ENCODE data around the gene UQCC2.

UQCC2 gene

DNA sequence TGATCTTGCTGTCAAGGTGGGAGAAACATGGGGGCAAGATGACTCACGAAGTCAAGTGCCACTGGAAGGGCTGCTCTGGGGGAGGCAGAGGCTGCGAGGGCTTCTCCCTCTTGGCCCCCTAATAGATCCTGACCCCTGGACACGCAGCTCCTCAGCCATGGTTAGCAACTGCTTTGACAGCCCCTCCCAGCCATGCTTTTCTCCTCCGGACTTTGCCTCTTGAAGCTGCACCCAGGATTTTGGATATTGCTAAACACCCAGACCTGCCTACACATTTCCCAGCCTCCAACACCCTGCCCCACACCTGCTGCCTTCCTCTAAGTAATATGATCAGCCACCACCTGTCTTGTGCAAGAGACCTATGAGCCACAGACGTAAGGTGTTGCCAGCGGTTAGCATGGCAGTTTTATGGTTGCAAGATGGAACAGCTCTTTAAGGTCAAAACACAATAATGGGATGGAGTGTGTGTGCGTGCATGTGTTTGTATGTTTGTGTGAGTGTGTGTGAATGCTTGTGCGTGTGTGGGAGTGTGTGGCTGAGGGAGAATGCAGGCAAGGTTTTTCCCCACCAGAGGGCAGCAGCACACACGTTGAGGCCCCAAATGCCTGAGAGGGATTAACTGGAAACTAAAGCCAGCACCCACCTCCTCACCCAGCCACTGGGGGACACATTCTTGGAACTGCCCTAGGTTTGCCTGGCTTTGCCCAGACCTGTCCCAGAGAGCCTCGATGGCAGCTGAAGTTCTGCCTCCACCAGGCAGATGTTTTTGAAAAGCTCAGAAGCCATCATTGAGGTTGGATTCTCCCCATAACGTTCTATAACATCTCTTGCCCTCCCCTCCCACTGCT, 32.7 kb upstream of the UQCC2 start:
- DNase-seq = peak; percentile 91

- DNase-seq = no peak
Observed at GRCh38 chr6:33742837-33743236, 31.3 kb upstream of the UQCC2 start.

DNA sequence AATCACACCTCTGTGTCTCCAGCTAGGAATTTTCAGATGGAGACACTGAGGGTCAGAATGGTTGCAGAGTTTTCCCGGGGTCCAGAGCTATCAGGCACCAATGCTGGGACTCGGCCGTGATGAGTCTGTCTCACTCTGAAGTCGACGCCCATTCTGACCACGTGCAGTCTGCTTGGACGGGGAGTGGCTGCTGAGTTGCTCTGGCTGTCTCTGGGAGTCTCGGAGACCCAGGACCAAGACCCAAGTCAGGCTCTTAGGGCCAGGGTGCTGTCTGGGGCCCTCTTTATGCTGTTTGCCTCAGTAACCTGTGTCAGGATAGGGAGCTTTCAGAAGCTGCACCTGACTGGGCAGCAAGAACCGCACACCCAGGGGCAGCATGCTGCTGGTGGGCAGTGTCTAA, 30.6 kb upstream of the UQCC2 start:
- DNase-seq = no peak

DNA sequence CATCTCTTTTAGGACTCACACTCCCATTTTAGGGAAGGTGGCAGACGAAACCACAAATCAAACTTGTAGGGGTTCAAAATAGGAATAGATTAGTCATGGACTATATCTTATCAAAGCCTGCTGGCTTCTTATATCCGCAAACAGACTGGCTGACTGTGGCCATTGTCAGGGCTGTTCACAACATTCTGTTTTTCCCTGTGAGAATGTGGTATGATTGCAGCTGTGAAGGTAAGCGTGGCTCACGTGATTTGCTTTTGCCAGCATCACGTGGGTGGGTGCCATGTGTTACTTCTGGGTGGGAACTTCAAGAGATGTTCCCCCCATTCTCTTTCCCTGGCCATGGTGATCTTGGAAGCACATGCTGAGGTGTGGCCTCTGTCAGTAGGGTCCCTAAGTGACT, 29.3 kb upstream of the UQCC2 start:
- no peak for DNase-seq

DNA sequence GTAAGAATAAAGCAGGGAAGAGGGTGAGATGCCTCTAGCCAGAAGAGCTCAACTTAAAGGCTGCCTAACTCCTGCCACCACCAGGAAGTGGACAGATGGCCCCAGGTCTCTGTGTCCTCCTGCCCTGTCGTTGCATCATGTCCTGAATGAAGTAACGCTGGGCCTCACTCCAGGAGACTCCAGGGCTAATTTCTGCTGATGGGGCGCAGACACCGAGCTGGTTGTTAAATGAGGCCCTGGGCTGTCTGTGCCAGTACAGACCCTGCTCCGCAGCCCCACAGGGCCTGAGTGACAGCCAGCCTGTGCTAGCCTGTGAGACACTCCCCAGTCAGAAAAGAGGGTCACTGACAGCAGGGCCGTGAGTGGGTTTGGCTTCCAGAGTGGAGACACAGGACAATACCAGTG, 28.7 kb upstream of the UQCC2 start:
- DNase-seq = no peak

GRCh38 chr6:33739571-33739970, 28.1 kb upstream of the UQCC2 start:
- DNase-seq = no peak

DNA sequence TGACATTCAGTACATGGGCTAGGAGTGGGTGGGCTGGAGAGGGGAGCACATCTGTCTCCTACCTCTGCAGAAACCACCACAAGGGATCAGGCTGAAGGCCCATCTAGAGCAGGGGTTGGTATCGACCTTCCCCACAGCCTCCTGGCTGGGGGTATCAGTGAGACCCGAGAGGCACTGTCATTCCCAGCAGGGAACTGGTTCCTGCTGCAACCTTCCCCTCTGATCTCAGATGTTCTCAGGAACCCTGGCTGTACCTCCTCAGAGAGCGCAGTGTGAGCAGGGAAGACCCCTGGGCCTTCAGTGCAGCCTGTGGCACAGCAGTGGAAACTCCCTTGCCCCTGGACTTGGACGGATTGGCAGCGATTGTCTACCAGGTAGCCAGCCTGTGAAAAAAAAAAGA, 27.4 kb upstream of the UQCC2 start:
- no peak for DNase-seq

DNA sequence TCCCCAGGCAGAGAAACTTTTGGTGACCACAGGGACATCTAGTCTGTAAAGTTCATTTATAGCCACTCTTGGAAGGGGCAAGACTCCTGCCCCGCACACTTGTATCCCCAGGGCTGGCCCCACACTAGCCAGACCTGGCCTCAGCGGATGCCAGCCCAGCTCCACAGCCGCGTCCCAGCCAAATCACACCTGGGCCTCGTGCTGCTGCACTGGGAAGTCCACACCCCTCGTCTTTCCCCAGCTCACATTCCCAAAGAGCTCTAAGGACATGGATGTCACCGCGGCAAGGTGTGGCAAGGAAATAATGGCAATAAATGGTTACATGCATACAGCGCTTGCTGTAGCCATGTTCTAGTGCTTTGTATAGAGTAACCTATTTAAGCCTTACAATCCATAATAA, 26.7 kb upstream of the UQCC2 start:
- DNase-seq = no peak

DNA sequence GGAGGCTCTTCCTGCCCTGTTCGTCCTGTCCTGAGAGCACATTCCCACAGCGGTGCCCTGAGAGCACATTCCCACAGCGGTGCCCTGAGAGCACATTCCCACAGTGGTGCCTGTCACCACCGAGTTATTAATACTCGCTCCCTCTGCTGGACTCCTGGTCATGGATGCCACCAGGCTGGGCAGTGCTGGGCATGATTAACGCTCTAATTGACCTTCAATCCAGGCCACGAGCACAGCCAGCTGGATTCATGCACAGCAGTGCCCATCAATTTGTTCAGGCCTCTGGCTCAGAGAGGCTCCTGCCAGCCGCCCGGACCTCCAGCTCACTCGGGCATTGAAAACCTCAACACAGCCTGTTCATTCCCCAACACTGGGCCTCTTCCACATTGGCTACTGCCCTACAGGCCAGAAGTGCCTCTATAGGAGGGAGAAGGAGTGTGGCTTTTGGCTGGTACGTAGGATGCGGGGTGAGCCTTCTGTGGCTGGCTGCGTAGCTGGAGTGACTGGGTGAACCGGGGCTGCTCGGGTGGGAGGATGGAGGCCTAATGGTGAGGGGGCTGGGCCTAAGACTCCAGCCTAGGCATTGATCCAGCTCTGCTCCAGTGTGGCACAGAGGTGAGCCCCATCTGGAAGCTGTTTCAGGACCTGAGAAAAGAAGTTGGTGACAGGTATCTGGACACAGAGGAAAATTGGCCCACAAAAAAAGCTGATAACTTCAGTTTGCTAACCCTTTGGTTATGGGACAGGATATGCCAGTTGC, 25.9 kb upstream of the UQCC2 start:
- no peak for DNase-seq

- DNase-seq = no peak
Observed at GRCh38 chr6:33735216-33735615, 23.7 kb upstream of the UQCC2 start.

GRCh38 chr6:33733709-33734007, 22.2 kb upstream of the UQCC2 start:
- DNase-seq = no peak

- no peak for DNase-seq
Observed at GRCh38 chr6:33732817-33733708, 21.6 kb upstream of the UQCC2 start.

- no peak for DNase-seq
Observed at GRCh38 chr6:33732385-33732784, 20.9 kb upstream of the UQCC2 start.

- DNase-seq = no peak
Observed at GRCh38 chr6:33731751-33732282, 20.3 kb upstream of the UQCC2 start.

DNA sequence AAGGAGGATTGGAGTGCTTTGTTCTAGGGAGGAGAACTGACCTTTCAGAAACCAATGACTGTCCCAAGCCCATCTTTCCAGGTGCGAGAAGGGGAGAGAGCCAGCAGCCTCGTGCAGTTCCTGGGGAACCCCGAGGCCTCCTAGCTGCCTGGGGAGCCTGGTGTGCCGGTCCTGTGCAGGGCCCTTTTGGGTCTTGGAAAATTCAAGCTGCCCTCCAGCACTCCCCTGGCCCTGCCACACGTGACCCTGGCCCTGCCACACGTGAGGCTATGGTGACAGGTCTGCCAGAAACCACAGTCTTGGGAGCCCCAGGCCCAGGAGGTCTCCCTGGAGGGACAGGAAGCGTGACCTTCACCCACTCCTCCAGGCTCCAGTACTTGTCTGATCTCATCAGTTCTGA, 19.5 kb upstream of the UQCC2 start:
- no peak for DNase-seq

DNA sequence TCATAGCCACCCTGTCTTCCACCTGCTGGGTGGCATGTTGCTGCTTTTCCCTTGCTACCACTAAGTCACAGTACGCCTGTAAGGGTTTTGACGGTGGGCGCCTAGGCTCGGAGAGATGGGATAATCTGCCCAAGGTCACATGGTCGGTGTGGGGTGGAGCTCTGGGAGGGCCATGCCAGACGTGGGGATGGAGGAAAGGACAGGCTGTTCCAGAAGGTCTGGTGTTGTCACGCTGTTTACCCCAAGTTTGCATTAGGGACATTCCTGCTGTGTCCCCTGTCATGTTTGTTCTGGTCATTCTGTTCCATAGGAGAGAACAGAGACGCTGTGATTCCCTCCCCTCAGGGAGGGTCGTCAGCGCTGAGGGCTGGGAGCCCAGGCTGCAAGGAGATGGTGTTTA, 19.1 kb upstream of the UQCC2 start:
- DNase-seq = no peak

DNA sequence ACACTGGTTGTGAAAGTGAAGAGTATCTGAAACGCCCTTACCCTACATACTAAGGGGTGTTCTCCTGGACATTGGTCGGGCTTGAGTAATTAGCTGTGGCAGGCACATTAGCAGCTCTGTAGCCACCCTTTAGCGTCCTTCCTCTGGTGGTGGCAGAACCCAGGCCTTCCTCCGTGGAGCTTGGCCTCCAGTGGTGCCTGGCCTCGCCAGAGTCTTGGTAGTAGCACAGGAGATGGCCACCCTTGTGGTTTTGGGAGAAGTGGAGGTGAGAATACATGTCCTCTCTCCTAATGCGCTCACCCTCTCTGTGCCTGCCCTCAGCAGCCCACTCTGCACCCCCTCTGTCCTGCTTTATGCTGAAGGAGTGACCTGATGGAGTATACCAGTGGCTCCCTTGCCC, 17.6 kb upstream of the UQCC2 start:
- DNase-seq = no peak

GRCh38 chr6:33728438-33728837, 16.9 kb upstream of the UQCC2 start:
- DNase-seq = no peak

DNA sequence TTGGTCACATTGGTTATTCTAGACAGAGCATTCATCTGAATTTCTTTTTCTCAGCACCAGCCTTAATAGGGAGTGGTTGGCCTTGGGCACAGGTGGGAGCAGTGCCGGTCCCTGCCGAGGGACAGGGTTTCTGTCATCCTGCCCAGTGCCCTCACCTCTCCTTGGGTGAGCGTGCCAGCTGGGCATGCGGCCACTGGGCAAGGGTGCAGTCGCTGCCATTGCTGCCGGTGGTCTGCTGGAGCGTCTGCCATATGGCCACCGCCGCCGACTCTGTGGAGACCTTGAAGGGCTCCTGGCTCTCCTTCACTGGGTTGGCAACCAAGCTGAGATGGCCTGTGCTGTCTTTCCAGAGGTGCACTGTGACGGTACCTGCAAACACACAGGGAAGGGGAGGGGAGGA, 16.4 kb upstream of the UQCC2 start:
- DNase-seq = no peak

GRCh38 chr6:33727126-33727525, 15.6 kb upstream of the UQCC2 start:
- DNase-seq = no peak

GRCh38 chr6:33726696-33727095, 15.2 kb upstream of the UQCC2 start:
- no peak for DNase-seq

DNA sequence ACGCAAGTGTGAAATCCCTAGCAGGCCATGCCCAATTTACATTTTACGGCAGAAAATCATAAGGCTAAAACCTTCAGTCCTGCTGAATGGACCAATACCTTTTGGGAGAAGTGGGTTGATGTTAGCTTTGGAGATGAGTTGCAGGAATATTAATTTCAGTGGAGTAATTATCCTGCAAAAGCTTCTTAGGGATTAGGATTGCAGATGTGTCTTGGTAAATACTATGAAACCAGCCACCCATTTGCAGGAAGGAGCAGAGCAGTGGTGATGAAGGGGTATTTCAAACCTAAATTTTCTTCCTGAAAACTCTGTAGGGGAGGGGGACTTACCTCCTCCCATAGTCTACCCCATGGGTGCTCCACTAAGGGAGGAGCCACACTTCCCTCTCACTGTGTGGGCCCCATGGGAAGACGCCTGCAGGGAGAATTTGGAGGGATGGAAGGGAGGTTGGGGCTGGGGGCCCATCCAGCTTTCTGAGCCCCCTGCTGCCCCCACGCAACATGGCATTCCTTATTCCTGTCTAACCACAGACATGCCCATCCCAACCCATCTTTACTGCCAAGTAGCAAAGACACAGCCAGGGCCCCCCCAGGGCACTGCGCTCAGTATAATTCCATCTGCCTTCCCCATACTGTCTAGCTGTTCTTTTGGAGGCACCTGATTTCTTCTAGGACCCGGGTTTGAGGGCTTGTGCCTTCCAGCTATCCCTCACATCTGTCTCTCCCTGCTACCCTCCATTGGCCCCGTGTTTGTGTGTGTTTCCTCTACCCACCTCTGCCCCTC, 14.6 kb upstream of the UQCC2 start:
- DNase-seq = no peak

DNA sequence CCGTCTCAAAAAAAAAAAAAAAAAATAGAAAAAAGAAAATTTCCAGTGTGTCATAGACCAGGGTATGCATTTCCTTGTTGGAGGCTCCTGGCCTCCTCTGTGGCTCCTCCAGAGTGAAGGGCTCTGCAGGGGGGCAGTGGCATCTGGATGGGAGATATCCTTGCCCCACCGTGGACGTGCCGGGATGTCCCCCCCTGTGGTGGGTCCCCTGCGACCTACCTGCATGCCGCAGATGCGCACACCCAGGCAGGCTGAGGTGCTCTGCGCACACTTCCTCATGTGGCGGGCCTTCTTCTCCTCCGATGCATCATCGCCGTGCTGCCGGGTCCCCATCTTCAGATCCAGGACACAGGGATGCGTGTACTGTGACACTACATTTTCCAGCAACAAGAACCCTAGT, 13.7 kb upstream of the UQCC2 start:
- no peak for DNase-seq

Measured in DMS153 (cell line).